CD4-positive, alpha-beta T cell (primary cell): ENCODE results near the gene LITAF. TPM values are rescaled to one million over a fixed set of nuclear protein-coding genes. Genes with fewer than 3 reads are reported as not detected.
A peak's percentile ranks its signal among the peaks of the same experiment; 100 is the strongest.

Experiments
- ATAC-seq: fragments of 200-7000 bp; cut with Tn5 transposase; one replicate; pipeline ENCODE4 v1.10.0; 2022; ENCODE audit warnings: mild to moderate bottlenecking; ENCODE audit not compliant: poor library complexity
- CTCF ChIA-PET: fragments of 350-600 bp; sonication (Branson Sonifier 250); formaldehyde crosslinking; loops from one replicate; lab custom pipeline; 2021; ENCODE audit warnings: antibody characterized with exemption, inconsistent platforms; lab: Charles Lee
- POLR2A ChIA-PET: fragments of 350-600 bp; sonication (Branson Sonifier 250); formaldehyde crosslinking; loops from one replicate; lab custom pipeline; 2021; ENCODE audit warnings: antibody characterized with exemption, inconsistent platforms; lab: Charles Lee
- DNase-seq, 14 experiments: peaks; one replicate each; pipeline ENCODE4 v3.0.0-alpha.2; 2013 to 2020; ENCODE audit warnings: mixed read lengths in 2 of 14
- H3K27ac ChIP-seq, 2 donors: one replicate each; pipeline versions ENCODE4 v1.5.1 to v1.7.0; 2013; ENCODE audit warnings: low read length in 2 of 2, low read depth in 1 of 2, mild to moderate bottlenecking in 1 of 2
- H3K27me3 ChIP-seq, 2 experiments: 1 replicate in 1 of 2; 2 replicates in 1 of 2; pipeline versions ENCODE4 v1.6.1 to v1.7.0; 2013; ENCODE audit warnings: low read length in 2 of 2, control low read depth in 1 of 2, mild to moderate bottlenecking in 1 of 2, moderate library complexity in 1 of 2; ENCODE audit not compliant: insufficient read depth in 2 of 2, control insufficient read depth in 1 of 2
- H3K36me3 ChIP-seq: one replicate; pipeline ENCODE4 v1.6.1; 2013; ENCODE audit warnings: low read length, control low read depth; ENCODE audit not compliant: insufficient read depth
- H3K4me1 ChIP-seq: one replicate; pipeline ENCODE4 v1.6.1; 2013; ENCODE audit warnings: low read length, control low read depth; ENCODE audit not compliant: insufficient read depth
- H3K4me3 ChIP-seq: one replicate; pipeline ENCODE4 v1.5.1; 2013; ENCODE audit warnings: mild to moderate bottlenecking, low read length, moderate library complexity
- H3K9me3 ChIP-seq, 2 experiments: 1 replicate in 1 of 2; 2 replicates in 1 of 2; pipeline versions ENCODE4 v1.6.1 to v1.7.0; 2013; ENCODE audit warnings: low read length in 2 of 2, mild to moderate bottlenecking in 2 of 2, control low read depth in 1 of 2, moderate library complexity in 1 of 2; ENCODE audit not compliant: control insufficient read depth in 1 of 2, insufficient read depth in 1 of 2
- H3K27ac Mint-ChIP-seq: one replicate; pipeline ENCODE4 v1.8.0; 2020; ENCODE audit warnings: mixed read lengths
- H3K27me3 Mint-ChIP-seq: one replicate; pipeline ENCODE4 v1.8.0; 2021; ENCODE audit warnings: mixed read lengths
- H3K36me3 Mint-ChIP-seq: one replicate; pipeline ENCODE4 v1.8.0; 2021; ENCODE audit warnings: low read depth, mixed read lengths
- H3K4me1 Mint-ChIP-seq: one replicate; pipeline ENCODE4 v1.8.0; 2021; ENCODE audit warnings: low read depth, mixed read lengths
- H3K4me3 Mint-ChIP-seq: one replicate; pipeline ENCODE4 v1.8.0; 2020; ENCODE audit warnings: mild to moderate bottlenecking, mixed read lengths
- H3K9me3 Mint-ChIP-seq: one replicate; pipeline ENCODE4 v1.8.0; 2020; ENCODE audit warnings: mixed read lengths
- CTCF ChIP-seq: fragments of 200-600 bp; IDR thresholded peaks from one replicate; pipeline ENCODE4 v1.8.0; 2022; ENCODE audit warnings: antibody characterized with exemption, mild to moderate bottlenecking
- intact Hi-C, 2 experiments: fragments of 100-400 bp; cut with DNase I in 1 of 2; cut with micrococcal nuclease in 1 of 2; formaldehyde crosslinking; loops; one replicate each; pipeline versions ENCODE4 v1.15.1 to v1.9.0; 2023 to 2025; cut with DNase I, micrococcal nuclease
- total RNA-seq, 174 experiments: library from RNA in 2 of 174; stranded (reverse) in 2 of 174; gene quantifications; one replicate each; pipeline ENCODE4 v1.2.3 and lab custom pipeline; 2021 to 2026

The LITAF gene
- total RNA-seq, 2 experiments from 2014 or later, result 226 to 257 TPM

- POLR2A ChIA-PET, result no interaction called here
- Histone ChIP-seq H3K4me3 (no peak overlapping the region), H3K4me1 (peaks cover 47% of the 10 kb centered on the region), H3K9me3 (no peaks in the 10 kb centered on the region), H3K27me3 (no peaks in the 10 kb centered on the region), H3K36me3 (no peaks in the 10 kb centered on the region), H3K27ac (no peak overlapping the region)
- Mint-ChIP-seq H3K4me3 (no peak overlapping the region), H3K36me3 (no peaks in the 10 kb centered on the region), H3K9me3 (no peaks in the 10 kb centered on the region), H3K27ac (peak overlapping the region; percentile 42), H3K4me1 (peaks cover 47% of the 10 kb centered on the region), H3K27me3 (no peaks in the 10 kb centered on the region)
- no peak for TF ChIP-seq CTCF
- DNase-seq, result no peak
- no peak for ATAC-seq
- CTCF ChIA-PET, result interaction anchor here (1.1 to 1.3 kb wide), 2 partner anchors 13 to 96 kb away, joined by 3 read pairs; no protein-coding TSS in a partner anchor
- intact Hi-C loops, result no loop called here
These were observed 41.2 kb upstream of the LITAF start for GRCh38 chr16:11627822-11628457.

GRCh38 chr16:11627292-11627663 is 40.6 kb upstream of the LITAF start:
- no peak overlapping the region for H3K27ac Mint-ChIP-seq

GRCh38 chr16:11626657-11627291 is 40.1 kb upstream of the LITAF start:
- ATAC-seq (no peak), DNase-seq (no peak)
- Histone ChIP-seq H3K27ac (no peak overlapping the region), H3K36me3 (no peaks in the 10 kb centered on the region), H3K4me3 (no peak overlapping the region), H3K4me1 (peaks cover 55% of the 10 kb centered on the region), H3K27me3 (no peaks in the 10 kb centered on the region), H3K9me3 (no peaks in the 10 kb centered on the region)
- Mint-ChIP-seq H3K4me3 (no peak overlapping the region), H3K9me3 (no peaks in the 10 kb centered on the region), H3K4me1 (peaks cover 58% of the 10 kb centered on the region), H3K27me3 (no peaks in the 10 kb centered on the region), H3K27ac (no peak overlapping the region), H3K36me3 (peaks cover under 1% of the 10 kb centered on the region)
- TF ChIP-seq CTCF, result no peak
- ChIA-PET POLR2A (no interaction called here), CTCF (interaction anchor here (0.6 to 1.3 kb wide), 3 partner anchors 14 to 284 kb away, joined by 3 read pairs; no protein-coding TSS in a partner anchor)
- intact Hi-C loops, result no loop called here

More at GRCh38 chr16:11627292-11627663, 40.6 kb upstream of the LITAF start:
- Histone ChIP-seq H3K36me3 (no peaks in the 10 kb centered on the region), H3K4me1 (peaks cover 50% of the 10 kb centered on the region), H3K27ac (no peak overlapping the region), H3K27me3 (no peaks in the 10 kb centered on the region), H3K9me3 (no peaks in the 10 kb centered on the region), H3K4me3 (no peak overlapping the region)
- TF ChIP-seq CTCF, result no peak
- no peaks in the 10 kb centered on the region for H3K36me3 Mint-ChIP-seq
- H3K9me3 Mint-ChIP-seq, result no peaks in the 10 kb centered on the region
- intact Hi-C loops, result no loop called here
- H3K4me1 Mint-ChIP-seq, result peaks cover 53% of the 10 kb centered on the region
- ChIA-PET CTCF (interaction anchor here (0.6 to 1.3 kb wide), 3 partner anchors 14 to 284 kb away, joined by 3 read pairs; no protein-coding TSS in a partner anchor), POLR2A (no interaction called here)
- no peaks in the 10 kb centered on the region for H3K27me3 Mint-ChIP-seq
- no peak overlapping the region for H3K4me3 Mint-ChIP-seq
- DNase-seq, result no peak
- no peak for ATAC-seq
